HK-2 (cell line): ENCODE measurements around the gene FBP1.
"Not testable (repeated sequence)": the region's sequence is repeated elsewhere in the genome, so short reads cannot be mapped to it uniquely, and the experiment has no call there.

Experiments used
- DNase-seq: peaks from one replicate; pipeline ENCODE4 v3.0.0-alpha.2; 2018; ENCODE audit not compliant: unreplicated experiment

Gene FBP1

DNA sequence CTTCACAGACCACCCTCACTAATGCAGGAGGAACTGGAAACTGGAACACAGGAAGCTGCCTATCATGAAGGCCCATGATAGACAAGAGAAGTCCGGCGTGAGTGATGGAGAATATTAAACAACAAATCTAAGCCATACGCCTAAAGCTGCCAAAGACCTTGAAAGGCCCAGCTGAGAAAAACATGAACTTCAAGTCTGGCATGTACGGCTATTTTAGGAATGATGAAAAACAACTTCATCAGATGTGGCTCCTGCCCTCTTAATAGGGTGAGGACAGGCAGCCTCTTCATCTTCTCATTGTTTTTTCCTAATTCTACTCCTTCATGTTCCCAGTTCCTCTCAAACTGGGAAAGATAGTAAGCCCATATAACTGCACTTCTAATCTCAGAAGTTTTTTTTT is 20.3 kb downstream of the FBP1 start:
- no peak for DNase-seq

DNA sequence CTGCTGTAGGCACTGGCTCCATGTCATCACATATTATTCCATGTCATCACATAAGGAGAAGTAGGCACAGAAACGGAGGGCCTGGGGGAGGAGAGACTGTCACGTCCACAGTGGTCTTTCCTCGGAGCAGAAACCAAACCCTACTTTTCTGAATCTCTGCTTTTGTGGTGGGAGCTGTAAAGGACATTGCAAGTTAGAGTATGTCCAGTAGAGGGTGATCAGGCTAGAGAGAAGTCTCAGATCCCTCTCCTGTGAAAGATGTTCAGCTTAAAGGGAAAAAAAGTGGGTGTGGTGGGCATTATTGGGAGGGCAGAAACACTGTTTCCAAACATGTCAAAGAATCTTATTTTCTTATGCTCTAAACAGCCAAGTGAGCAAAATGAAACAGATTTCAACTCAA is 26.3 kb downstream of the FBP1 start:
- DNase-seq = no peak

DNA sequence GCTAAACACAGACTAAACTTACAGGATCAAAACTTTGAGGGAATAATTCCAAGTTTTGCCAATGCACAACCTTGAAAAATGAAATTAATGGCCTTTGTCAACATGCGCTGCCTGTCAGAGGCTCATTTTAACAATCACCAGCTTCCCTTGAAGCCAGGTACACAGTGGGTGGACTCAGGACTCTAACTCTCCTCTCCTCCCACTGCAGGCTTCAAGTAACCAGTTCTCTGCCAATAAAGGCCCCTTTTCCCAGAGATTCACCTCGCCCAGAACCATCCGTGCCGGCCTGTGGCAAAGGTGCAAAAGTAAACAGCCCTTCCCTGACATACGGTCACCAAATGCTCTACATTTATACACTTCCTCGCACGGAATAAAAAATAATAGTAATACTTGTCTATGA is 27.2 kb downstream of the FBP1 start:
- no peak for DNase-seq

GRCh38 chr9:94611638-94612068 is 27.7 kb downstream of the FBP1 start:
- DNase-seq = no peak

DNA sequence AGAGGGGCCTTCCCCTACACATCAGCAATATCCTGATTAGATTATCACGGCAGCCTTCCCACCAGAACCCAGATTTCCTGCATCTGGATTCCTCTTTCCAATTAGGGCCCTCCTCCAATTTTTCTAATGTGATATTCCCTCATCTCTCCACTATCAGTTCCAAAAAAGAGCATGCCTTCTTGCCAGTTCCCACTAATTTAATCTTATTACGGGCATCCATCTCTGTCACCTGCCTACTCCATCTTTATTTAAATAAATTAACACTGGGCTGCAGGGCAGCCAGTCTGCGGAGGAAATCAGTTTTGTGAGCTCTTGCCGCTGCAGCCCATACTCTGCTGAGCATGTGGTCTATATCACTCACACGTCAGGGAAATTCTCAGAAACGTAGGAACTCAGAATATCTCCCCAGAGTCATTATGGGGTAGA is 29.1 kb downstream of the FBP1 start:
- DNase-seq = no peak

GRCh38 chr9:94607423-94607691 is 32.0 kb downstream of the FBP1 start:
- no peak for DNase-seq

- no peak for DNase-seq
Measured at GRCh38 chr9:94606646-94607422, 32.5 kb downstream of the FBP1 start.

DNA sequence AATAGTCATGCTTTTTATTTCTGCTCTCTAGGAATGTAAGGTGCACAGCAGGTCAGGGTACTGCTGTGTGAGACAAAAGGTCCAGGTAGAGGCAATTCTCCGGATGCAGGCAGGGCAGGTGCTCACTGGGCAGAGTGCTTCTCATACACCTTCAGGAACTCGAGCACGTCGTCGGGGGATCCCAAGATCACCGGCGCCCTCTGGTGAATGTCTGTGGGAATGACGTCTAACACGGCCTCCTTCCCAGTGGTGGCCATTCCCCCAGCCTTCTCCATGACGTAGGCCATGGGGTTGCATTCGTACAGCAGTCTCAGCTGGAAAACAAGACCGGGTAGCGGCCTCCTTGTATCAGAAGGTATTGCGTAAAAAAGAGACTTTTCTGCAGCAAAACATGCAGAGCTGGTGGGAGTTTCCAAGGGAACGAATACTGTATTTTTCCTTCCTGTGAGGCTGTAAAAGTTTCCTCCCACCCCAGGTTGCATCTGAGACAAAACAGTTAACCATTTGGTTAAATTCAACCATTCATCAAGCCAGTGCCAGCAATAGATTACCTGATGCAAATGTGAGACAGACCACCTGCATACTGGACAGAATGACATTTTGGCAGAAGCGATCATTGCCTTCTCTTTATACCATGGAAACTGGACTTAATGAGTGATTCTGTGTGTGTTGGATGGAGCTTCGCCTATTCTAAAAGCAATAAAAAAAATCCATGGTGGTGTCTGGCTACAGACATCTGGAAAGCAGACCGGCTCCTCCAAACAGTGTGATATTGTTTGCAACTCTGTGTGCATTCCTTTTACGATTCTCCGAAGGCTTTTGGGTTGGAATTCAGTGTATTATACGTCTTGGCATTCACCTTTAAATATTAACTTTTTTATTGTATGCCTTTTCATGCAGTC is 35.8 kb downstream of the FBP1 start:
- peak; percentile 67 for DNase-seq

- no peak for DNase-seq
Measured at GRCh38 chr9:94602666-94603065, 36.7 kb downstream of the FBP1 start.

GRCh38 chr9:94600715-94601114 is 38.6 kb downstream of the FBP1 start:
- no peak for DNase-seq

GRCh38 chr9:94600258-94600657 is 39.1 kb downstream of the FBP1 start:
- DNase-seq = no peak

GRCh38 chr9:94599102-94599501 is 40.2 kb downstream of the FBP1 start:
- DNase-seq = no peak

DNA sequence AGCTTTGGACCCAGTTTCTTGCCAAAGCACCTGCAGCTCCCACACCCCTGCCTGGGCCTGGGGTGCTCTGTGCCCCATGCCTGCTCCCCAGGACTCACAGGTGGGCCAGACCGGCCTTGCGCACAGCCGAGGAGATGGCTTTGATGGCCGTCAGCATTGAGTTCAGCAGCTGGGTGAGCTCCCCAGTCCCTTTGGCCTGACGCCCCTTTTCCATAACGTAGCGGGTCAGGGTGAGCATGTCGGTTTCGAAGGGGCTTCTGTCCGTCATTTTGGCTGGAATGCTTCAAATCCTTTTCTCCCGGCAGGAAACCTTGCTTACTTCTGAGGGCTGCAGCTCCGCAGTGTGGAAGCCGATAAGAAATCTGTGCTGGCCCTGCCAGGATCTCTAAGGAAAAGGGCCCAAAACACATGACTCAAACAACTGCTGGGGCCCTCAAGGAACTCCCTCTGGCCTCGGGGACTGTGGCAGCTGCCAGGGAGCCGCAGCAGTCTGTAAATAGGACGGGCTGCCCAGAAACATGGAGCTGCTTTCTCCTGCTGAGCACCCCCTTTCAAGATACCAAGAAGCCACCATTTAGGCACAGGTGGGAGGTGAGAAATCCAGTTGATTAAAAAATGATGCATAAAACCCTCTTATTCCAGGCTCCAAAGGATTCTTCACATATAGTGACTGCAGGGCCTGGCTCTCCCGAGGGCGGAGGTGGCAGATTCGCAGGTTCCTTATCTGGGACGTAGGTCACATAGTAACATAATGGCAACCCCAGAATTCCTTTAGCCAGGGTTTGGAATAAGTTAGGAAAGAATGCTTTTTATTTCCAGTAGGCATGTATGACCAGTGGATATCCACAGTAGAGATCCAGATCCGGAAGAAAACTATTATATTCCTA is 45.6 kb downstream of the FBP1 start, which contains the start of gene FBP2:
FBP2 (minus strand) TSS at position 366 of the 887 bp plus-strand sequence; CDS start at position 268, 98 bp downstream.
- DNase-seq = no peak

DNA sequence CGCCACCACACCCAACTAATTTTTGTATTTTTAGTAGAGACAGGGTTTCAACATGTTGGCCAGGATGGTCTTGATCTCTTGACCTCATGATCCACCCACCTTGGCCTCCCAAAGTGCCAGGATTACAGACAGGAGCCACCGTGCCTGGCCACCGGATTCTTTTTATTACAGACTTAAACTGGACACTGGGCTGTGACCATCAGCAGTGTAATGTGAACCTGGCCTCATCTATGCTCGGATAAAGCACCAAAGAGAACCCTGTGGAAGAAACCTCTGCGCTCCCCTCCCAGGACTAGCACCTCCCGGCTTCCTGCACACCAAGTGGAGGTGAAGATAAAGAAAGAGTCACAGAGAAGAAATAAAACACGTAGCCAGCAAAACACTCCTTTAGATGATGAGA is 46.6 kb downstream of the FBP1 start:
- not testable (repeated sequence) for DNase-seq

DNA sequence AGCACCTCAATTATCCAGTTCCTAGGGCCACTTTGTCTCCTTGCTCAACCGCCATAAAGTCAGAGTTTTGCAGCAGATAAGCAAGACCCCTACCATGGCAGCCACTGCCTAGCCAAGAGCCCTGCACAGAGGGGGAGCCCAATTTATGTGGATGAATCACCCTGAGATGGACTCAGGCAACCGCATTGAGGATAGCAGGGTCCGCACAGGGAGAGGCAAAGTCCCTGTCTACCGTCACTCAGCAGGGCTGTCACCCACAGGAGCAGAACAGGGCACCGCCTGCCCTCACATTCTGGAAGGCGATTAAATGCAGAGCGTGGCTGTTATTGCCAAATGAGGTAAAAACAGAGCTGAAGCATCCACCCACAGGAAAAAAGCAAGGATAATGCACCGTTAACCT is 47.4 kb downstream of the FBP1 start:
- DNase-seq = no peak

- not testable (repeated sequence) for DNase-seq
Measured at GRCh38 chr9:94591046-94591545, 48.2 kb downstream of the FBP1 start.

DNA sequence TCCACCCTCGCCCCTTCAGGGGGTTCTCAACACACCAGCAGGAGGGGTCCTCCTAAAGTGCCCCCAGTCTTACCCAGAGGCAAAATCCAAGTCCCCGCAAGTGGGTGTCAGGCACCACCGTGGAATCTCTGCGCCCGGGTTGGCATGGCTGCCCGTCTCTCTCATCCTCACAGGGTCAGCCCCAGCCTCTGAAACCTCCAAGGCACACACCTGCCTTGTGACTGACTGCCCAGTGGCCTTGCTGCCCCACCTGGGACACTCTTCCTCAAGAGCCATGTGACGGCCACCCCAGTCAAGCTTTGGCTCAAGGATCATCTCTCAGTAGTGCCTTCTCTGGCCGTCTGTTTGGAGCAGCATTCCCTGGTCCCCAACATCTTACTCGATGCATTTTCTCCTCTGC is 50.6 kb downstream of the FBP1 start:
- DNase-seq = no peak

- peak; percentile 8 for DNase-seq
Measured at GRCh38 chr9:94586814-94587213, 52.5 kb downstream of the FBP1 start.

DNA sequence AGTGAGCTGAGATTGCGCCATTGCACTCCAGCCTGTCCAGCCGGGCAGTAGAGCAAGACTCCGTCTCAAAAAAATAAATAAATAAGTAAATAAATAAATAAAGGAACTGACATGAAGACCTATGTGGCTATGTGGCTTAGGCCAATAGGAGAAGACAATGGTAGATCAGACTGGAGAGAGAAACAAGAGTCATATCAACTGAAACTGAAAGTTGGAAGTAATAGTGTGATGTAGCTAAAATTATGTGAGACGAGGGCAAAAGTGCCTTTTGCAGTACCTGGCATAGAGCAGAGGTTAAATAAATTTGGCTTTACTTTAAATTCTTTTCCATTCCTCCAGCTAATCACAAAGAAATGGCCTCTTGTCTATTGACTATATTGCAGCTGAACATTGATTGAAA is 53.0 kb downstream of the FBP1 start:
- no peak for DNase-seq

- no peak for DNase-seq
Measured at GRCh38 chr9:94584555-94584954, 54.8 kb downstream of the FBP1 start.

DNA sequence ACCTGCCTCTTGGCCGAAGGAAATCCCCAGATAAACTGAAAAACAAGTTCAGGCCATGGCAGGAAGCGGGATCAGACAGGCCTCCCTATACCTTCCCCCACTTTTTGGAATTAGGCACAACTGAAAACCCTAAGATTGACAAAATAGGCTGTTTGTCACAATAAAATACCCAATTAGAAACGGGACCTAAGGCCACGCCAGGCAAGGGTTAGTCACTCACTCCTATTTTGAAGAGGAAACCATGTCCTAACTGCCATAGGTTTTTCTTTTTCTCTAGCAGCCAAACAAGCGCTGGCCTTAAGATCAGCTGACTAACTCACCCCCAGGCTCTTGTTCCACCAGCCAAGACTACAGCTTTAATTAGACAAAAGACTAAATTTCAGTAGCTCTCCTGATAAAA is 57.6 kb downstream of the FBP1 start:
- DNase-seq = no peak

- DNase-seq = no peak
Measured at GRCh38 chr9:94577571-94577970, 61.7 kb downstream of the FBP1 start.
